HepG2 (cell line): ENCODE measurements around the gene PTPA. TPM values are rescaled to one million over a fixed set of nuclear protein-coding genes. Genes with fewer than 3 reads are reported as not detected.

ENCODE experiments used
- ASH2L ChIP-seq: fragments of 300-600, 200-600 bp; sonication (generic); IDR thresholded peaks from 2 replicates; pipeline ENCODE4 v1.7.0; 2017; ENCODE audit warnings: low read depth, mild to moderate bottlenecking, moderate library complexity, mixed read lengths, low read length; ENCODE audit not compliant: insufficient read length
- HOXA9 ChIP-seq: sonication (generic); formaldehyde crosslinking; IDR thresholded peaks from 2 replicates; pipeline ENCODE4 v1.8.1; 2022; ENCODE audit warnings: missing genetic modification reagents, mild to moderate bottlenecking, moderate library complexity, borderline replicate concordance
- KAT7 ChIP-seq: IDR thresholded peaks from 2 replicates; pipeline ENCODE4 v1.6.1; 2018; ENCODE audit warnings: borderline replicate concordance, missing compliant biosample characterization
- MAFF ChIP-seq: IDR thresholded peaks from 2 replicates; pipeline ENCODE4 v1.6.1; 2011; ENCODE audit warnings: low read depth, low read length, improper control_type of control experiment
- MXD4 ChIP-seq: IDR thresholded peaks from 2 replicates; pipeline ENCODE4 v1.6.1; 2016; ENCODE audit warnings: mild to moderate bottlenecking, missing biosample characterization, missing genetic modification reagents
- MZF1 ChIP-seq: sonication (generic); formaldehyde crosslinking; IDR thresholded peaks from 2 replicates; pipeline ENCODE4 v1.8.1; 2023; ENCODE audit warnings: mild to moderate bottlenecking, missing genetic modification reagents, borderline replicate concordance
- REPIN1 ChIP-seq: sonication (generic); formaldehyde crosslinking; IDR thresholded peaks from 2 replicates; pipeline ENCODE4 v1.8.0; 2022; ENCODE audit warnings: missing genetic modification reagents, low read depth, mild to moderate bottlenecking, borderline replicate concordance
- U2AF2 ChIP-seq: fragments of 200-400 bp; formaldehyde crosslinking; IDR thresholded peaks from 2 replicates; pipeline ENCODE4 v1.6.1; 2017; ENCODE audit warnings: low read depth, mild to moderate bottlenecking, low read length
- ZNF432 ChIP-seq: sonication (generic); formaldehyde crosslinking; IDR thresholded peaks from 2 replicates; pipeline ENCODE4 v1.5.0; 2020; ENCODE audit warnings: missing genetic modification reagents, mild to moderate bottlenecking, borderline replicate concordance
- ZNF510 ChIP-seq: sonication (generic); formaldehyde crosslinking; IDR thresholded peaks from 2 replicates; pipeline ENCODE4 v1.4.0; 2020; ENCODE audit warnings: low read depth, mild to moderate bottlenecking, missing genetic modification reagents
- ZNF607 ChIP-seq: sonication (generic); formaldehyde crosslinking; IDR thresholded peaks from 2 replicates; pipeline ENCODE4 v1.5.1; 2020; ENCODE audit warnings: missing genetic modification reagents, mild to moderate bottlenecking, borderline replicate concordance
- ZNF781 ChIP-seq: sonication (generic); formaldehyde crosslinking; IDR thresholded peaks from 2 replicates; pipeline ENCODE4 v1.5.1; 2020; ENCODE audit warnings: borderline replicate concordance, mild to moderate bottlenecking, missing genetic modification reagents; ENCODE audit errors: not compliant biosample characterization
- polyA plus RNA-seq, 8 experiments: library from polyadenylated mRNA; depleted of rRNA in 3 of 8; stranded (reverse) in 7 of 8; unstranded in 1 of 8; fragments of >200 nt; fragmentation: Illumina TruSeq in 4 of 8; extraction: Trizol in 4 of 8; gene quantifications; 2 replicates each; pipeline versions ENCODE4 v1.2.1 to v1.2.3, GENCODE V29; 2011 to 2016; ENCODE audit warnings: low read depth in 4 of 8, missing spikeins in 1 of 8, mixed read lengths in 1 of 8; ENCODE audit not compliant: insufficient read depth in 1 of 8
- total RNA-seq, 5 experiments: library from RNA; depleted of rRNA; stranded (reverse); fragments of >200 nt; fragmentation: Illumina TruSeq; extraction: Trizol; gene quantifications; 2 replicates each; pipeline ENCODE4 v1.2.3, GENCODE V29; 2016; ENCODE audit warnings: low read depth in 1 of 5
- TF ChIP-seq, protein P1 (sequence below): sonication (generic); formaldehyde crosslinking; IDR thresholded peaks from 2 replicates; pipeline ENCODE4 v1.4.0; 2020; ENCODE audit warnings: missing genetic modification reagents
- TF ChIP-seq, protein P2 (sequence below): sonication (generic); formaldehyde crosslinking; IDR thresholded peaks from 2 replicates; pipeline ENCODE4 v1.5.0; 2020; ENCODE audit warnings: missing genetic modification reagents, mild to moderate bottlenecking, borderline replicate concordance
- TF ChIP-seq, protein P3 (sequence below): sonication (generic); formaldehyde crosslinking; IDR thresholded peaks from 2 replicates; pipeline ENCODE4 v1.5.0; 2020; ENCODE audit warnings: mild to moderate bottlenecking, missing genetic modification reagents, moderate library complexity
- TF ChIP-seq, protein P4 (sequence below): sonication (generic); formaldehyde crosslinking; IDR thresholded peaks from 2 replicates; pipeline ENCODE4 v1.5.0; 2020; ENCODE audit warnings: mild to moderate bottlenecking, missing genetic modification reagents, borderline replicate concordance
- TF ChIP-seq, protein P5 (sequence below): sonication (generic); formaldehyde crosslinking; IDR thresholded peaks from 2 replicates; pipeline ENCODE4 v1.4.0; 2020; ENCODE audit warnings: low read depth, mild to moderate bottlenecking, missing genetic modification reagents
- TF ChIP-seq, protein P6 (sequence below): sonication (generic); formaldehyde crosslinking; IDR thresholded peaks from 2 replicates; pipeline ENCODE4 v1.4.0; 2020; ENCODE audit warnings: missing genetic modification reagents
- TF ChIP-seq, protein P7 (sequence below): IDR thresholded peaks from 2 replicates; pipeline ENCODE4 v1.6.1; 2012; ENCODE audit warnings: inconsistent platforms

The PTPA gene
- total and polyA plus RNA-seq, 2 of the 13 experiments (the other 11 are each of a cell fraction or from before 2014, with no cell fraction given): 79.3 to 105 TPM

DNA sequence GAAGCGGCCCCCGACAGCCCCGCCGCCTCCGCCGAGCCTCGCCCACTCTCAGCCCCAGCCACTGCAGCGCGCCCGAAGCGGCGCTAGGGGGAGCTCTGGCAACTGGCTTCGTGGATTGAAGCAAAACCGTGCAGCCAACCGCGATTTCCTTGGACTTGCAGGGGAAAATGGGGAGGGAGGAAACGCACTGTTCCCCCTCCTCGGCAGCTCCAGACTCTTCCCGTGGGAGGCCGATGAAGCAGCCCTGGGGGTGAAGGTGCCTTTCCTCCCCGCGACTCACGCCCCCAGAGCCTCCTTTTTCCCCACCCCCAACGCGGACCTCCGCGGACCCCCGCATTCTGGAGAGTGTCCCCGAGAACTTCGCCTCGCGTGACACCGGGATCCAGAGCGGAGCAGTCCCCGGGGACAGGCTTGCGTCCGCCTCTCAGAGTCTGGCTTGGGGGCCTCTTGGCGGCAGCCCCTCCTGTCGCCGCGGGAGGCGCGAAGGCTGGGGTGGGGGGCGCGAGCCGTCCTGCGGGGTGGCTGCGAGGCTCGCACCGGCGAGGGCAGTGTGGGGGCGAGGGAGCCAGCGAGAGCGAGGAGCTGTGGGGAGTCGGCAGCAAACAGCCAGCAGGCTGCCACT, 63.0 kb downstream of the PTPA start (continued):
- TF ChIP-seq, protein P1, sequence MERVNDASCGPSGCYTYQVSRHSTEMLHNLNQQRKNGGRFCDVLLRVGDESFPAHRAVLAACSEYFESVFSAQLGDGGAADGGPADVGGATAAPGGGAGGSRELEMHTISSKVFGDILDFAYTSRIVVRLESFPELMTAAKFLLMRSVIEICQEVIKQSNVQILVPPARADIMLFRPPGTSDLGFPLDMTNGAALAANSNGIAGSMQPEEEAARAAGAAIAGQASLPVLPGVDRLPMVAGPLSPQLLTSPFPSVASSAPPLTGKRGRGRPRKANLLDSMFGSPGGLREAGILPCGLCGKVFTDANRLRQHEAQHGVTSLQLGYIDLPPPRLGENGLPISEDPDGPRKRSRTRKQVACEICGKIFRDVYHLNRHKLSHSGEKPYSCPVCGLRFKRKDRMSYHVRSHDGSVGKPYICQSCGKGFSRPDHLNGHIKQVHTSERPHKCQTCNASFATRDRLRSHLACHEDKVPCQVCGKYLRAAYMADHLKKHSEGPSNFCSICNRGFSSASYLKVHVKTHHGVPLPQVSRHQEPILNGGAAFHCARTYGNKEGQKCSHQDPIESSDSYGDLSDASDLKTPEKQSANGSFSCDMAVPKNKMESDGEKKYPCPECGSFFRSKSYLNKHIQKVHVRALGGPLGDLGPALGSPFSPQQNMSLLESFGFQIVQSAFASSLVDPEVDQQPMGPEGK: peak; percentile 49
- TF ChIP-seq, protein P2, sequence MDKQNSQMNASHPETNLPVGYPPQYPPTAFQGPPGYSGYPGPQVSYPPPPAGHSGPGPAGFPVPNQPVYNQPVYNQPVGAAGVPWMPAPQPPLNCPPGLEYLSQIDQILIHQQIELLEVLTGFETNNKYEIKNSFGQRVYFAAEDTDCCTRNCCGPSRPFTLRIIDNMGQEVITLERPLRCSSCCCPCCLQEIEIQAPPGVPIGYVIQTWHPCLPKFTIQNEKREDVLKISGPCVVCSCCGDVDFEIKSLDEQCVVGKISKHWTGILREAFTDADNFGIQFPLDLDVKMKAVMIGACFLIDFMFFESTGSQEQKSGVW (CRISPR knock-in tag): no peak
- TF ChIP-seq KAT7 (CRISPR knock-in tag): no peak
- no peak for TF ChIP-seq ASH2L
- TF ChIP-seq ZNF432 (CRISPR knock-in tag): no peak
- no peak for TF ChIP-seq MZF1 (CRISPR knock-in tag)
- TF ChIP-seq, protein P3, sequence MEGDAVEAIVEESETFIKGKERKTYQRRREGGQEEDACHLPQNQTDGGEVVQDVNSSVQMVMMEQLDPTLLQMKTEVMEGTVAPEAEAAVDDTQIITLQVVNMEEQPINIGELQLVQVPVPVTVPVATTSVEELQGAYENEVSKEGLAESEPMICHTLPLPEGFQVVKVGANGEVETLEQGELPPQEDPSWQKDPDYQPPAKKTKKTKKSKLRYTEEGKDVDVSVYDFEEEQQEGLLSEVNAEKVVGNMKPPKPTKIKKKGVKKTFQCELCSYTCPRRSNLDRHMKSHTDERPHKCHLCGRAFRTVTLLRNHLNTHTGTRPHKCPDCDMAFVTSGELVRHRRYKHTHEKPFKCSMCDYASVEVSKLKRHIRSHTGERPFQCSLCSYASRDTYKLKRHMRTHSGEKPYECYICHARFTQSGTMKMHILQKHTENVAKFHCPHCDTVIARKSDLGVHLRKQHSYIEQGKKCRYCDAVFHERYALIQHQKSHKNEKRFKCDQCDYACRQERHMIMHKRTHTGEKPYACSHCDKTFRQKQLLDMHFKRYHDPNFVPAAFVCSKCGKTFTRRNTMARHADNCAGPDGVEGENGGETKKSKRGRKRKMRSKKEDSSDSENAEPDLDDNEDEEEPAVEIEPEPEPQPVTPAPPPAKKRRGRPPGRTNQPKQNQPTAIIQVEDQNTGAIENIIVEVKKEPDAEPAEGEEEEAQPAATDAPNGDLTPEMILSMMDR (CRISPR knock-in tag): peak; percentile 96
- TF ChIP-seq, protein P4, sequence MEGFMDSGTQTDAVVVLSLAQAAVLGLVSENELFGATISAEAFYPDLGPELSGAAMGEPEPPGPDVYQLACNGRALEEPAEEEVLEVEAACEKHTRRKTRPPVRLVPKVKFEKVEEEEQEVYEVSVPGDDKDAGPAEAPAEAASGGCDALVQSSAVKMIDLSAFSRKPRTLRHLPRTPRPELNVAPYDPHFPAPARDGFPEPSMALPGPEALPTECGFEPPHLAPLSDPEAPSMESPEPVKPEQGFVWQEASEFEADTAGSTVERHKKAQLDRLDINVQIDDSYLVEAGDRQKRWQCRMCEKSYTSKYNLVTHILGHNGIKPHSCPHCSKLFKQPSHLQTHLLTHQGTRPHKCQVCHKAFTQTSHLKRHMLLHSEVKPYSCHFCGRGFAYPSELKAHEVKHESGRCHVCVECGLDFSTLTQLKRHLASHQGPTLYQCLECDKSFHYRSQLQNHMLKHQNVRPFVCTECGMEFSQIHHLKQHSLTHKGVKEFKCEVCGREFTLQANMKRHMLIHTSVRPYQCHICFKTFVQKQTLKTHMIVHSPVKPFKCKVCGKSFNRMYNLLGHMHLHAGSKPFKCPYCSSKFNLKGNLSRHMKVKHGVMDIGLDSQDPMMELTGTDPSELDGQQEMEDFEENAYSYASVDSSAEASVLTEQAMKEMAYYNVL (CRISPR knock-in tag): peak; percentile 43
- TF ChIP-seq, protein P5, sequence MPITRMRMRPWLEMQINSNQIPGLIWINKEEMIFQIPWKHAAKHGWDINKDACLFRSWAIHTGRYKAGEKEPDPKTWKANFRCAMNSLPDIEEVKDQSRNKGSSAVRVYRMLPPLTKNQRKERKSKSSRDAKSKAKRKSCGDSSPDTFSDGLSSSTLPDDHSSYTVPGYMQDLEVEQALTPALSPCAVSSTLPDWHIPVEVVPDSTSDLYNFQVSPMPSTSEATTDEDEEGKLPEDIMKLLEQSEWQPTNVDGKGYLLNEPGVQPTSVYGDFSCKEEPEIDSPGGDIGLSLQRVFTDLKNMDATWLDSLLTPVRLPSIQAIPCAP (CRISPR knock-in tag): no peak
- no peak for TF ChIP-seq REPIN1
- no peak for TF ChIP-seq ZNF510 (CRISPR knock-in tag)
- TF ChIP-seq, protein P6, sequence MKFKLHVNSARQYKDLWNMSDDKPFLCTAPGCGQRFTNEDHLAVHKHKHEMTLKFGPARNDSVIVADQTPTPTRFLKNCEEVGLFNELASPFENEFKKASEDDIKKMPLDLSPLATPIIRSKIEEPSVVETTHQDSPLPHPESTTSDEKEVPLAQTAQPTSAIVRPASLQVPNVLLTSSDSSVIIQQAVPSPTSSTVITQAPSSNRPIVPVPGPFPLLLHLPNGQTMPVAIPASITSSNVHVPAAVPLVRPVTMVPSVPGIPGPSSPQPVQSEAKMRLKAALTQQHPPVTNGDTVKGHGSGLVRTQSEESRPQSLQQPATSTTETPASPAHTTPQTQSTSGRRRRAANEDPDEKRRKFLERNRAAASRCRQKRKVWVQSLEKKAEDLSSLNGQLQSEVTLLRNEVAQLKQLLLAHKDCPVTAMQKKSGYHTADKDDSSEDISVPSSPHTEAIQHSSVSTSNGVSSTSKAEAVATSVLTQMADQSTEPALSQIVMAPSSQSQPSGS: no peak
- TF ChIP-seq HOXA9: no peak
- no peak for TF ChIP-seq MAFF
- TF ChIP-seq ZNF781 (CRISPR knock-in tag): no peak
- no peak for TF ChIP-seq MXD4 (CRISPR knock-in tag)
- no peak for TF ChIP-seq U2AF2
- no peak for TF ChIP-seq ZNF607 (CRISPR knock-in tag)
- TF ChIP-seq, protein P7, sequence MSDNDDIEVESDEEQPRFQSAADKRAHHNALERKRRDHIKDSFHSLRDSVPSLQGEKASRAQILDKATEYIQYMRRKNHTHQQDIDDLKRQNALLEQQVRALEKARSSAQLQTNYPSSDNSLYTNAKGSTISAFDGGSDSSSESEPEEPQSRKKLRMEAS: 0 out of 2 replicates have a peak, but pooled peaks have one; percentile 2
